WERI-Rb-1 (cell line): ENCODE results near the gene KCTD17.

Source experiments
- DNase-seq: peaks from one replicate; pipeline ENCODE4 v3.0.0-alpha.2; 2020
- H3K27ac ChIP-seq: fragments of 250-450 bp; sonication (Bioruptor Pico); 2 replicates; pipeline ENCODE4 v1.5.1; 2020; ENCODE audit warnings: mild to moderate bottlenecking, moderate library complexity
- H3K27me3 ChIP-seq: fragments of 250-450 bp; sonication (Bioruptor Pico); 2 replicates; pipeline ENCODE4 v1.5.1; 2021; ENCODE audit warnings: mild to moderate bottlenecking, low read depth, moderate library complexity; ENCODE audit not compliant: insufficient read depth, severe bottlenecking
- H3K36me3 ChIP-seq: fragments of 250-450 bp; sonication (Bioruptor Pico); 2 replicates; pipeline ENCODE4 v1.5.1; 2020; ENCODE audit warnings: mild to moderate bottlenecking, moderate library complexity
- H3K4me3 ChIP-seq: 2 replicates; pipeline ENCODE4 v1.5.1; 2011; ENCODE audit warnings: low read depth, mild to moderate bottlenecking, control low read depth, low read length
- H3K9me3 ChIP-seq: fragments of 250-450 bp; sonication (Bioruptor Pico); 2 replicates; pipeline ENCODE4 v1.5.1; 2021; ENCODE audit warnings: mild to moderate bottlenecking, moderate library complexity; ENCODE audit not compliant: severe bottlenecking
- TF ChIP-seq, protein P1 (sequence below): IDR thresholded peaks from 2 replicates; pipeline ENCODE4 v1.5.1; 2011; ENCODE audit warnings: low read depth, mild to moderate bottlenecking, control low read depth, inconsistent platforms, low read length

Gene KCTD17

DNA sequence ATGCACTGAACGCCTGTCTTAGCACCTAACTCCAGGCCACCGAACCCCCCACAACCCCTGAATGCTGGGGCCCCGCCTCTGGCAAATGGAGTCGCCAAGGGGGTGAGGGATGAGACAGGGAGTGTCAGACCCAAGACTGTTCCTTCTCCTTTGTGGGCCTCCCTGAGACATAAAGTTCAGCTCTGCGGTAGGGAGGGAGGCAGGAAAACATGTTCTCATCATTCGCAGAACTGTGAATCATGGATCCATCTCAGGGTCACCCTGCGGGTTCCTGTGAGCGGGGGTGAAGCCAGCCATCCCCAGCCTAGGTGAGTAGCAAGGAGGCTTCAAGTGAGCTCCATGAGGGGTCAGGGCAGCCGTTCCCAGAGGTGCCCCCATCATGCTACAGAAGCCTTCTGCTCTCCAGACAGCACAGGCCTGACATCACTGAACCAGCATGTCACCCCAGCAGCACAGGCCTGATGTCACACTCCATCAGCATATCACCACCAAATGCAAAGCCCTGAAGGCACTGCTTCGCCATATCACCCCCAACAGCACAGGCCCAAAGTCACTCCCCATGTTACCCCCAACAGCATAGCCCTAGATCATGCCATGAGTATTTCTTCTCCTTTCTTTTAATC is 30.8 kb downstream of the KCTD17 start:
- H3K27ac ChIP-seq = no peak overlapping the region
- DNase-seq = no peak
- H3K4me3 ChIP-seq = no peak overlapping the region
- H3K27me3 ChIP-seq = no peaks in the 10 kb centered on the region
- no peaks in the 10 kb centered on the region for H3K9me3 ChIP-seq
- no peaks in the 10 kb centered on the region for H3K36me3 ChIP-seq
- TF ChIP-seq, protein P1, sequence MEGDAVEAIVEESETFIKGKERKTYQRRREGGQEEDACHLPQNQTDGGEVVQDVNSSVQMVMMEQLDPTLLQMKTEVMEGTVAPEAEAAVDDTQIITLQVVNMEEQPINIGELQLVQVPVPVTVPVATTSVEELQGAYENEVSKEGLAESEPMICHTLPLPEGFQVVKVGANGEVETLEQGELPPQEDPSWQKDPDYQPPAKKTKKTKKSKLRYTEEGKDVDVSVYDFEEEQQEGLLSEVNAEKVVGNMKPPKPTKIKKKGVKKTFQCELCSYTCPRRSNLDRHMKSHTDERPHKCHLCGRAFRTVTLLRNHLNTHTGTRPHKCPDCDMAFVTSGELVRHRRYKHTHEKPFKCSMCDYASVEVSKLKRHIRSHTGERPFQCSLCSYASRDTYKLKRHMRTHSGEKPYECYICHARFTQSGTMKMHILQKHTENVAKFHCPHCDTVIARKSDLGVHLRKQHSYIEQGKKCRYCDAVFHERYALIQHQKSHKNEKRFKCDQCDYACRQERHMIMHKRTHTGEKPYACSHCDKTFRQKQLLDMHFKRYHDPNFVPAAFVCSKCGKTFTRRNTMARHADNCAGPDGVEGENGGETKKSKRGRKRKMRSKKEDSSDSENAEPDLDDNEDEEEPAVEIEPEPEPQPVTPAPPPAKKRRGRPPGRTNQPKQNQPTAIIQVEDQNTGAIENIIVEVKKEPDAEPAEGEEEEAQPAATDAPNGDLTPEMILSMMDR = no peak

DNA sequence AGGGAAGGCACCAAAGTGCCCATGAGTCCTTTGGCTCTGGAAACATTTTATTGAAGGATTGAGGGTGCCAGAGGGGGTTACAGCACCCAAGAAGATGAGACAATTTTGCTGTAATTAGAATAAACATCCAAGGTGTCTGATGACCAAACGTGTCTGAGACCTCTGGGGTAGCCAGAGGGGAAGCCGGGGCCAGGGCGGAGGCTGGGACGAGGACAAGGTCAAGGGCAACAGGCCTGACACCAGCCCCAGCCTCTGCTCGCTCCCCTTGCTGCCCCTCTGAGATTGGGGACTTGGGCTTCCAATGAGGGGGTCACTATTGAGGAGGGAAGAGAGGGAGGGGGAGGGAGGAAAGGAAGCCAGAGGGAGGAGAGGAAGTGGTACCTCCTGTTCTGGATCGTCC is 32.4 kb downstream of the KCTD17 start:
- Histone ChIP-seq H3K9me3 (no peaks in the 10 kb centered on the region), H3K36me3 (no peaks in the 10 kb centered on the region), H3K27me3 (no peaks in the 10 kb centered on the region), H3K4me3 (no peak overlapping the region), H3K27ac (no peak overlapping the region)
- TF ChIP-seq, protein P1 = no peak
- no peak for DNase-seq

DNA sequence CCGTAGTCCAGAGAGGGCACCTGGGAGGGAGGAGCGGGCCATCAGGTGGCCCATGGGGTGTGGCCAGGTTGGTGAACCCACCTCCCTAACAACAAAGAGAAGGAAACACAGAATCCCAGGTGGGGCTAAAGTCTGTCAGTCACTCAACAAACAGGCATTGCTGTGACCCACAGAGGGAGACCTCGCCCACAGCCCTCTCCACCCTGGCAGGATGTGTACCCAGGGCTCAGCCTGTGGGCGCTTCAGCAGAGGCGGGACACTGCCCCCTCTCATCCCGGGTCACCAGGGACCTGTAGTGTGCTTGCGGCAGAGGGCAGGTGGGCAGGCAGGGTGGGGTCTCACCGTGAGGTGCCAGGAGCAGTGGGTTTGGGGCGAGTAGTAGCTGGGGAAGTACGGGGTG is 32.8 kb downstream of the KCTD17 start:
- Histone ChIP-seq H3K4me3 (no peak overlapping the region), H3K9me3 (no peaks in the 10 kb centered on the region), H3K27ac (no peak overlapping the region), H3K27me3 (no peaks in the 10 kb centered on the region), H3K36me3 (no peaks in the 10 kb centered on the region)
- no peak for DNase-seq
- TF ChIP-seq, protein P1 = no peak

DNA sequence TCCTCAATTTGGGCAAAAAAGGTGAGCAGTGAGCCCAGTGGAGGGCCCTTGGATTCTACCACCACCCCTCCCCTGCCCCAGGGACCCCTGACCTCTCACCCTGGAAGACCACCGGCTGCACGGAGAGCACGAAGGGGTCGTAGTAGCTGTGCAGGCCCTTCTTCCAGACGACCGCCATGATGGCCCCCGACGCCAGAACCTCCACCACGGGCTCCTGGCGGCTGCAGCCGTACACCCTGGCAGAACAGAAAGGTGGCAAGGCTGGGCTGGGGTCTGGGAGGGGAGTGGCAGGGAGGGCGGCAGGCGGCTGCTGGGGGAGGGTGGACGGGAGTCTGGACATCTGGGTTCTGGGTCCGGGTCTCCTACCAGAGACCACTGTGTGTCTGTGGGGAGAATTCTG is 34.6 kb downstream of the KCTD17 start:
- DNase-seq = no peak
- Histone ChIP-seq H3K9me3 (no peaks in the 10 kb centered on the region), H3K27me3 (no peaks in the 10 kb centered on the region), H3K4me3 (no peak overlapping the region), H3K27ac (no peak overlapping the region), H3K36me3 (no peaks in the 10 kb centered on the region)
- TF ChIP-seq, protein P1 = no peak

DNA sequence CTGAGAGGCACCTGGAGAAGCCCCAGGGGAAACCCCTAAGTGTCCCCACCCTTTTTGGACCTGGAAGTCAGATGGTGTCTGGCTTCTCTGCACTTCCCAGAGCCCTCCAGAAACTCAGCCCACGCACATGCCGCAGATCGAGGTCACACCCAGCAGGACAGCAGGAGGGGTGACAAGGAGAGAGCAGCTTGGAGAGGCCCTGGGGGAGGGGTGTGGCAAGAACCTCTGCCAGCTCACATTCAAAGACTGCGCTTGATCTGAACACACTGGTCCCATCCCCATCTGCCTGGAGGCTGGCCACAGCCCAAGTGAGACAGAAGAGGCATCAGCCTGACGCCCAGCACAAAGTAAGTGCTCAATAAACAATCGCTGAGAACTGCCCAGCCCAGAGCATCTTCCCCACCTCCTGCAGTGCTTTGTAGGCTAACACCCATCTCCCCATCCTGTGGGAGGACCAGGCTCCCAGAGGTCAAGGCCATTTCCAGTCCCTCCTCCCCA is 36.6 kb downstream of the KCTD17 start:
- Histone ChIP-seq H3K9me3 (no peaks in the 10 kb centered on the region), H3K27me3 (no peaks in the 10 kb centered on the region), H3K27ac (no peak overlapping the region), H3K4me3 (no peak overlapping the region), H3K36me3 (no peaks in the 10 kb centered on the region)
- TF ChIP-seq, protein P1 = no peak
- peak; percentile 30 for DNase-seq

DNA sequence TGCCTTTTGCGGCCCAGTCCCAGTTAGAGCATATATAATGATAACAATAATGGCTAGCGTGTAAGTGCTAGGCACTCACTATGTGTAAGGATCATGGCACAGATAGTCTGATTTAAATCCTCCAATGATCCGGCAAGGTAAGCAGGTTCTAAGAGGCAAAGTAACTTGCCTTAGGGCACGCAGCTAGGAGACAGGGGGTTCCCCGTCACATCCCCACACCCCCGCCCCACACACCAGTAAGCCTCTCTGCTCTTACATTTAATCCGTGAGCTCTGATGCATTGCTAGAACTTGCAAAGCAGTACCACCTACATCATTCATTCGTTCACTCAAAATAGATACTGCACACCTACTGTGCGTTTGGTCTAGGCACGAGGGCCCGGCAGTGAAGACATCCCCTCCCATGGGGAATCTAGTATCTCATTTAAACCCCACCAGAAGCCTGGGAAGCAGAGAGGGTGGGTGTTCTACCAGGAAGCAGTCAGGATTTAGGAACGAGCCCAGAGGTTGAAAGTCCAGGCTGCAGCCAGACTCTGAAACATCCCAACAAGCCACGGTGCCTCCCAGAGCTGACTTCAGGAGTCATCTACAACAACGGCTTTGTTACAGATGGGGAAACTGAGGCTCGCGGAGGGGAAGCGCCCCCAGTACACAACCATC is 37.3 kb downstream of the KCTD17 start:
- TF ChIP-seq, protein P1 = no peak

More for the DNA sequence above, 37.3 kb downstream of the KCTD17 start:
- Histone ChIP-seq H3K9me3 (no peaks in the 10 kb centered on the region), H3K27ac (no peak overlapping the region), H3K4me3 (no peak overlapping the region), H3K27me3 (no peaks in the 10 kb centered on the region), H3K36me3 (no peaks in the 10 kb centered on the region)
- DNase-seq = no peak
